ENCODE results near the gene DUOX2.

DNA sequence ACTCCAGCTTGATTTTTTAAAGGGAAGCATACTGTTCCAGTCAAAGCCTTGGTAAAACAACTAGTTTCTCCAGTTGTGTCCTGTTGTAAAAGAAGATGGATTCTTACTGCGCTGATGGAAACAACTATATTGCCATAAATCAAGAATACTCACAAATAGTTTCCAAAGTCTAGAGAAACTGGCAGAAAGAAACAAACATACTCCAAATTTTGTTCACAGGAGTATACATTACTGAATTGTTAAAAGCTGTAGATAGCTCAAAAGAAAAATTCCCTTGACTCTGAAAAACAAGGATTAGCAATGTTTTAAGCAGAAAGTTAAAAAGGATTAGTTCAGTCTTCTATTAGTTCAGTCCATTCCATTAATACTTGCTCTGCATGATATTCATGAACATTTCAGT, 63.4 kb downstream of the DUOX2 start:
- TF ChIP-seq, protein P1, sequence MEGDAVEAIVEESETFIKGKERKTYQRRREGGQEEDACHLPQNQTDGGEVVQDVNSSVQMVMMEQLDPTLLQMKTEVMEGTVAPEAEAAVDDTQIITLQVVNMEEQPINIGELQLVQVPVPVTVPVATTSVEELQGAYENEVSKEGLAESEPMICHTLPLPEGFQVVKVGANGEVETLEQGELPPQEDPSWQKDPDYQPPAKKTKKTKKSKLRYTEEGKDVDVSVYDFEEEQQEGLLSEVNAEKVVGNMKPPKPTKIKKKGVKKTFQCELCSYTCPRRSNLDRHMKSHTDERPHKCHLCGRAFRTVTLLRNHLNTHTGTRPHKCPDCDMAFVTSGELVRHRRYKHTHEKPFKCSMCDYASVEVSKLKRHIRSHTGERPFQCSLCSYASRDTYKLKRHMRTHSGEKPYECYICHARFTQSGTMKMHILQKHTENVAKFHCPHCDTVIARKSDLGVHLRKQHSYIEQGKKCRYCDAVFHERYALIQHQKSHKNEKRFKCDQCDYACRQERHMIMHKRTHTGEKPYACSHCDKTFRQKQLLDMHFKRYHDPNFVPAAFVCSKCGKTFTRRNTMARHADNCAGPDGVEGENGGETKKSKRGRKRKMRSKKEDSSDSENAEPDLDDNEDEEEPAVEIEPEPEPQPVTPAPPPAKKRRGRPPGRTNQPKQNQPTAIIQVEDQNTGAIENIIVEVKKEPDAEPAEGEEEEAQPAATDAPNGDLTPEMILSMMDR (IDR thresholded peaks at IDR 0.05), result no peak
- no peak for TF ChIP-seq POLR2A (IDR thresholded peaks at IDR 0.05)
- TF ChIP-seq POLR2AphosphoS5 (IDR thresholded peaks at IDR 0.05), result no peak
- no peak for TF ChIP-seq EP300 (IDR thresholded peaks at IDR 0.05)

Measured in upper lobe of left lung (tissue), 4 donors.